Fibroblast of skin of back (primary cell): Measurements from ENCODE around the gene SSBP4.
A peak's percentile ranks its signal among the peaks of the same experiment; 100 is the strongest.
"Not testable (repeated sequence)": the region's sequence is repeated elsewhere in the genome, so short reads cannot be mapped to it uniquely, and the experiment has no call there.

Experiments used
- DNase-seq: peaks from one replicate; pipeline ENCODE4 v3.0.0-alpha.2; 2013

The SSBP4 gene

DNA sequence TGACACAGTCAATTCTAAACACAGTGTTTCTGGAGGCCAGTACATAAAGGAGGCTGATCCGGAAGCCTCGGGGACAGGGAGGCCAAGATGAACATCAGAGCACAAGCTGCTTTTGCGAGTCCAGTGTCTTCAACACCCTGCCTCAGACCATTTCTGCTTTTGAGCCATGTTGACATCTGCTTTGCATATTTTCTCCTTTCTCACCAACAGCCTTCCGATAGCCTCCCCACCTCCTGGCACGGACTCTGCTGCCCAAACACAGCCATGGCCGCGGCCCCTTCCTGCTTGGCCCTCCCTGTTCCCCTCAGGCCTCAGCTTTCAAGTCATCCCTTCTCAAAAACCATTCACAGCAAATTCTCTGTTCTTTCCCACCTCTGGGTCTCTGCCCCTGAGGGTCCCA is 25.4 kb upstream of the SSBP4 start:
- no peak for DNase-seq

DNA sequence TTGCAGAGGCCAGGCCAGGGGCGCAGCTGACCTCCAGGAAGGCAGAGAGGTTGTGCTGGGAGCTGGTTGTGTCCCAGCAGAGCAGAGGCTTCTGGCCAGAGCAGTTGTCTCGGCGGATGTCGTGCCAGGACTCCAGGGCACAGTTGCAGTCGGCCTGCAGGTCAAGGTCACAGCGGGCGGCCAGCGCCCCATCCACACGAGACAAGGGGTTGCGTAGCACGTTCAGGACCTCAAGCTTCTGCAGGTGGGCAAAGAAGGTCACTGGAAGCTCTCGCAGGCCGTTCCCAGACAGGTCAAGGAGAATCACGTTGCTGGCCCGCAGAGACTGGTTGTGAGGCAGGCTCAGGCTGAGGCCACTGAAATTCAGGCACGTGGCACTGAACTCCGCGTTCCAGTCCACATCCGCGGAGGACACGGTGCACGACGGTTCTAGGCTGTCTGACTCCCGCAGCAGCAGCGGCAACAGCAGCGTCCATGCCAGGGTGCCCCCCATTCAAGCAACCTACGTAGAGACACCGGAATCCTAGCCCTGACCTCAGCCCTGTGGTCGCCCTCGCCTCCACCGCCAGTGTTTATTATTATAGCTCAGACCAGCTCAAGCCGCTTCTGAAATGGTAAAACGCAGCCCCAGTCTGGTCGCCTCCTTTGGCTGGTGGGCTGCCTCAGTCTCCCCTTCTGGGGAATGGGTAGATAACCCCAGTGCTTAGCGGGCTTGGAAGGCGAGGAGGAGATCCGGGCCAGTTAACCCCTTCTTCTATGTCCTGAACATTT is 22.5 kb upstream of the SSBP4 start:
- DNase-seq: no peak

DNA sequence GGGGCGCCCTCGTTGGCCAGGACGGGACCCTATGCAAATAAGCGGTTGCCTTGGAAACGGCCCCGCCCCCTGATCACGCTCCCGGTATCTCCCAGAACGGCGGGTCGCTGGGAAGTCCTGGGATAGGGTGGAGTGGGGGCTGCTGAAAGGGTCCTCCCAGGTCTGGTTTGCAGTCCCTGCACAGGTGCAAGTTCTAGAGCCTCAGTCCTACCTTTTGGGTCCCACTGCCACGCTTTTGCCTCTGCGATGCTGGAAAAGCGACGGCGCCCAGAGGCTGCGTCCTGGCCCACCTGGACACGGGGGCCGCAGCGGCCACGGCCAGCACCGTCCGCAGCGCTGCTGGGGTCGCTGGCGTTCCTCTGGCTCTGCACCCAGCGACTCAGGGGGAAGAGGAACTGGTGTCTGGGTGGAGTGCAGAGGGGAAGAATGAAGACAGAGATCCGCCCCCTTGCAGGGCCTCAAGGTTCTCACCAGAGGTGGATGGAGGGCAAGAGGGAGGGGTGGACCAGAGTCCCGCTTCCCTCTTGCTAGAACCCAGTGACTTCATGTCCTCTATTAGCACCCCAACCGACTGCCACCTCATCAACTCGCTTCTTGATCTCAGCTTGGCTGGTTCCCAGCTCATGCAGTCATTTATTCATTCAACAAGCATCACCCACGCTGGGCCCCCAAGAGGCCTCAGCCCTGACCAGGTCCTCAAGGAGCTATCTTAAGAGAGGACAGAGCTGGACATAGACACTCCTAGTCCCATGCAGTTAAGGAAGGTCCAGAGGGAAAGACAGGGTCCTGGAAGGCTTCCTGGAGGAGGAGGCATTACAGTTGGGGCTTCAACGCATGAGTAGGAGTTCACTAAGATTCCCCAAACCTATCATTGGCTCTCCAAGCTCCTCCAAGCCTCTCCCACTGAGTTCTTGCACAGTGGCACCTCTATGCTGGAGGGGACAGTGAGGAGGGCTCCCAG is 21.7 kb upstream of the SSBP4 start, which contains the start of gene LRRC25:
Gene LRRC25, minus strand, starts transcription at position 381 of the 961 bp plus-strand sequence. CDS start 659 bp downstream, outside the sequence.
- DNase-seq: no peak

DNA sequence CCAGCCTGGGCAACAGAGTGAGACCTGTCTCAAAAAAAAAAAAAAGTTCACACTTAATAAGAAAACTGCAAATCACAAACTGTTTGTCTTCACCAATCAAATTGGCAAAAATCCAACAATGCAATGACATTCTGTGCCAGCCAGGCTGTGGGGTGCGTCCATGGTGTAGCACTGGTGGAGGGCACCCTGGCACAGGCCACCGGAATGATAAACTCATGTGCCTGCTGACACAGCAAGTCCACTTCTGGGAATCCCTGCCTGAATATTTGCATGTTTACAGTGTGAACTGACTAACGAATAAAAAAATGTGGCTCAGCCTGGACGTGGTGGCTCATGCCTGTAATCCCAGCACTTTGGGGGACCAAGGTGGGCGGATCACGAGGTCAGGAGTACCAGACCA is 20.2 kb upstream of the SSBP4 start:
- DNase-seq: peak; percentile 56

DNA sequence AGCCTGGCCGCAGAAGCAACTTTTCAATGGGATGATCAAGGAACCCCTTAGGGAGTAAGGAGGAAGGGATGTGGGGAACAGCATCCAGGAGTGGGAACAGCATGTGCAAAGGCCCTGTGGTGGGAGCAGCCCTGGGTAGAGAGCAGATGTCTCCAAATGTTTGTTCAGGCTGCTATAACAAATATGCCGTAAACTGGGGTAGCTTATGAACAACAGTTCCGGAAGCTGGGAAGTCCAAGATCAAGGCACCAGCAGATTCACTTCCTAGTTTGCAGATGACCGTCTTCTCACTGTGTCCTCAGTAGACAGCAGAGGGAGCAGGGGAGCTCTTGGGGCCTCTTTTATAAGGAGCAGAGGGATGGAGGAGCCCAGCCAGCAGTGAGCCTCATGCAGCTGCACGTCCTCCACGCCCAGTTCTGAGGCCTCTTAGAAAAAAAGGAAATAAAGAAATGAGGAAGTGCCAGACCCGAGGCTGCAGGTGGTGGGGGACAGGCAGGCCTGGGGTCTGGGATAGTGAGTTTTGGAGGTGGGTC is 17.6 kb upstream of the SSBP4 start:
- peak; percentile 72 for DNase-seq

DNA sequence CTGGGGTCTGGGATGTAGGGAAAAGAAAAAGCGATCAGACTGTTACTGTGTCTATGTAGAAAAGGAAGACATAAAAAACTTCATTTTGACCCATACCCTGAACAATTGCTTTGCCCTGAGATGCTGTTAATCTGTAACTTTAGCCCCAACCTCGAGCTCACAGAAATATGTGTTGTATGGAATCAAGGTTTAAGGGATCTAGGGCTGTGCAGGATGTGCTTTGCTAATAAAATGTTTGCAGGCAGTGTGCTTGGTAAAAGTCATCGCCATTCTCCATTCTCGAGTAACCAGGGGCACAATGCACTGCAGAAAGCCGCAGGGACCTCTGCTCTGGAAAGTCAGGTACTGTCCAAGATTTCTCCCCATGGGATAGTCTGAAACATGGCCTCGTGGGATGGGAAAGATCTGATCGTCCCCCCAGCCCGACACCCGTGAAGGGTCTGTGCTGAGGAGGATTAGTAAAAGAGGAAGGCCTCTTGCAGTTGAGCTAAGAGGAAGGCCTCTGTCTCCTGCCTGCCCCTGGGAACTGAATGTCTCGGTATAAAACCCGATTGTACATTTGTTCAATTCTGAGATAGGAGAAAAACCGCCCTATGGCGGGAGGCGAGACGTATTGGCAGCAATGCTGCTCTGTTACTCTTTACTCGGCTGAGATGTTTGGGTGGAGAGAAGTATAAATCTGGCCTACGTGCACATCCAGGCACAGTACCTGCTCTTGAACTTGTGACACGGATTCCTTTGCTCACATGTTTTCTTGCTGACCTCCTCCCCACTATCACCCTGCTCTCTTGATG is 16.5 kb upstream of the SSBP4 start:
- DNase-seq: not testable (repeated sequence)

DNA sequence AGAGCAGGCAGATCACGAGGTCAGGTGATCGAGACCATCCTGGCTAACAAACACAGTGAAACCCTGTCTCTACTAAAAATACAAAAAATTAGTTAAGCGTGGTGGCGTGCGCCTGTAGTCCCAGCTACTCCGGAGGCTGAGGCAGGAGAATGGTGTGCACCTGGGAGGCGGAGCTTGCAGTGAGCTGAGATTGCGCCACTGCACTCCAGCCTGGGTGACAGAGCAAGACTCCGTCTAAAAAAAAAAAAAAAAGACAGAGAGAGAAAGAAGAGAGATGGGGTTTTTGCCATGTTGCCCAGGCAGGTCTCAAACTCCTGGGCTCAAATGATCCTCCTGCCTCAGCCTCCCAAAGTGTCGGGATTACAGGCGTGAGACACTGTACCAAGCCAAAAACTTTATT is 13.4 kb upstream of the SSBP4 start:
- not testable (repeated sequence) for DNase-seq

DNA sequence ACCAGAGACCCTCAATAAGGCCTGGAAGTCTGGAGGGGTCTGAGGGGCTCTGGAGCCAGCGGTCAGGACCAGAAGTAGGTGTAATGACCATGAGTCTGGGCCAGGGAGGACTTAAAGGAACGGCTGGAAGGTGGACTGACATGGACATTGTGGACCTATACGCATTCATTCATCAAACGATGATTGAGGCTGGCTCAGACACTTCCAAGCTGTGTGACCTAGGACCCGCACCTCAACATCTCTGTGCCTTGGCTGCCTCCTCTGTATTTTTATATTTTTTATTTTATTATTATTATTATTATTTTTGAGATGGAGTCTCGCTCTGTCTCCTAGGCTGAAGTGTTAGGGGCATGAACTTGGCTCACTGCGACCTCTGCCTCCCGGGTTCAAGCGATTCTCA is 12.4 kb upstream of the SSBP4 start:
- no peak for DNase-seq

DNA sequence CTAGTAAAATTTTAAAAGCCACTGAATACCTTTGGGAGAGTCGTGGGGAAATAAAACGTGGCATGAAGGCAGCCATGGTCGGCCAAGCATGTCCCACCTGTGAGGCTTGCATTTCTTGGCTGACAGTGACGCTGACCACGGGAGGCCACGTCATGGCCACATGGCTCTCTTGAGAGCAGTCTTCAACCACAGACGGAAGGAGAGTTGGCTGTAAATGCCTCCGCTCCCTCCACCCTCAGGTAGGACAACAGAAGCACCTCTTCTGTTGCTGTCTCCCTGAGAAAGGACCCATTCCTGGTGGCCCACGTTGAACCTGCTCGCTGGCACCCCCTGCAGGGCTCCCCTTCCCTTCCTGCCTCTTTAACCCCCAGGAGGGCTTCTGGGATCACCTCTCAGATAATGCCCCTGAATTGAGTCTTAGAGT is 11.1 kb upstream of the SSBP4 start:
- no peak for DNase-seq

DNA sequence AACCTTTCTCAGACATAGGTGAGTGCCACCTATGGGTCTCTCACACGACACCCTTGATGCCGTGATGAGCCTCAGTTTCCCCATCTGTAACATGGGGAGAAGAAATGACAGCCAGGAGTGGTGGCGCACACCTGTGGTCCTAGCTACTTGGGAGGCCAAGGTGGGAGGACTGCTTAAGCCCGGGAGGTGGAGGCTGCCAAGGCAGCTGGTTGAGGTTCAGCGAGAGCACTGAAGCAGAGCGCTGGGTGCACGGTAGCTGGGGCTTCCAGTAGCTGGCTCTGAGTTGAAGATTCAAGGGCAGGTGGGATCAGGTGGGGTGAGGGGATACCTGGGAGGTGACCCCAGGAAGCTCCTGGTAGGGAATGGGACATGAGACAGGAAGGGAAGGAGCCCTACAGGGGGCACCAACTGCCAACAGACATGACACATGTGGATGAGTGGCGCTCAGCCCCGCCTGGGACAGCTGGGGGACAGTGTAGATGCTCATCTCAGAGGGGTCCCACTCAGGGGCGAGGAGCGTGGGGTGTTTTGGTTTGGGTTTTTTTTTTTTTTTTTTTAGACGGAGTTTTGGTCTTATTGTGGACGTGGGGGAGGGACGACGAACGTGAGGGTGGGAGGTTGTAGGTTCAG is 6.5 kb upstream of the SSBP4 start:
- DNase-seq: no peak

DNA sequence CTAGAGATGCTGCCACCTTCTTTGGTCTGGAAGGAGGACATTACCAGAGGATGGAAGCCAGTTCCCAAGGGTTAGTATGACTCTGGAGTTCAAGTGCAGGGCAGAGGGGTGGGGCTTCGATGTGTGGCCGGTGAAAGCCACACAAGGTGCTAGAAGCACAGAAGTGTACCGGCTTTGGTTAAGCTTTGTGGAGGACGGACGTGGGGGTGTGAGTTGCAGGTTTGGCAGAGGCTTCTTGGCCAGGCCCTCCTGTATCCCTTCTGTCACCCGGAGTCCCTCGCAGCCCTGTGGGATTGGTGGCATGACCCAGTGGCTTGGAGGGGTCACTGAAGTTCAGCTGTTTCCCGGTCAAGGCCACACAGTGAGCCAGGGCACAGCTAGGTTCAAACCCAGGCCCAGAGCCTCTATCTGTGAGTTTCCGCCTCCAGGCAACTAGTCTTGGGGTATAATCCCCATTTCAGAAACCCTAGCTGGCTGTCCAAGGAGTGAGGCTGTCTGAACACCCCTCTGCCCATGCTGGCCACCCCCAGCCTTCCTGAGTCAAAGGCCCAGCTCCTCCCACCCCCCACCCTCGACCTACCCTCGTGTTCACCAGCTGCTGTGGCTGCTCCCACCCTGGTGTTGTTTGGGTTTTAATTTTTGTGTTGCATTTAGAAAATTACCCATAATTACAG is 4.6 kb upstream of the SSBP4 start:
- DNase-seq: no peak

DNA sequence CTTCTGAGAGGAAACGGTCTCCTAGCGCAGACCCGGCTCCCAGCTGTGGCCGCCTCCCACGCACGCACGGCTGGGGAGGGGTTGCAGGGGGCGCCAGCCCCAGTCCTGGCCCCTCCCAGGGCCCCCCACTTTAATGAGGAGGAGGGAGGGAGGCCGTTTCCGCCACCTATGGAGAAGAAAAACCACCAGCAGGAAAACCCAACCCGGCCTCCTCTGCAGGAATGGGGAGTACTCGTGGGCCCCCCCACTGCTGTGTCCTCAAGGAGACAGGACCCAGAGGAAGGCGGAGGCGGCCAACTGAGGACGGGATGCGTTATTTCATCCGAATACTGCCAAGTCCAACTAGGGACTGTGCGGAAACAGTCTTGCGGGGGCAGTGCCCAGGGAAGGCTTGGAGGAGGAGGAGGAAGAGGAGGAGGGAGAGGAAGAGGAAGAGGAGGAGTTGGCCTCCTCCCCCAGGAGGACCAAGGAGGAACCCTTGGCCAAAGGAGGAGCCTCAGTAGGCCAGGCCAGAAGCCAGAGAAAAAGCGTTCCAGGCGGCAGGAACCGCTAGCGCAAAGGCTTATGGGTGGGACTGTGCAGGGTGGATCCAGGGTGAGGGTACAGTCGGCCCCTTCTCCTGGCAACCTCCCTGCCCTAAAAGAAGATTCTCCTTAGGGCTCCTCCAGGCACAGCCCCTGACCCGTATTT is 3.9 kb upstream of the SSBP4 start:
- DNase-seq: peak; percentile 78

DNA sequence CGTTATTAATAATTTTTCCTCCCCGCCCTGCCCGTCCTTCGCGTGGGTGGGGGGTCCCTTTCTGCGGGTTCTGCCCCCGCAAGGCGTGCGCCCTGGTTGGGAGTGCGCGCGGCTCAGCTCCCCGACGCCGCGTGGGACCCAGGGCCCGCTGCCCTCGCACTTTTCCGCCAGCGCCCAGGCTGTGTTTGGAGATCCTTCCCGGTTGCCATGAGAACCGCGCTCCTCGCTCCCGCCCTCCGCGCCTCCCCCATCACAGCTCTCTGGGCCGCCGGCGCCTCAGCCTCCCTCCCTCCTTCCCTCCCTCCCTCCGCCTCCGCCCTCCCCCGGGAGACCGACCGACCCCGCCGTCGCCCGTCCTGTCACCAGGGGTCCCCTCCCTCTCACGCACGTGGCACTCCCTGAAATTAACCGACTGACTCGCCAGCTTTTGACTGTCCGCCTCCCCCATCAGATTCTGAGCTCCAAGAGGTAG is 2.4 kb upstream of the SSBP4 start:
- peak; percentile 91 for DNase-seq

DNA sequence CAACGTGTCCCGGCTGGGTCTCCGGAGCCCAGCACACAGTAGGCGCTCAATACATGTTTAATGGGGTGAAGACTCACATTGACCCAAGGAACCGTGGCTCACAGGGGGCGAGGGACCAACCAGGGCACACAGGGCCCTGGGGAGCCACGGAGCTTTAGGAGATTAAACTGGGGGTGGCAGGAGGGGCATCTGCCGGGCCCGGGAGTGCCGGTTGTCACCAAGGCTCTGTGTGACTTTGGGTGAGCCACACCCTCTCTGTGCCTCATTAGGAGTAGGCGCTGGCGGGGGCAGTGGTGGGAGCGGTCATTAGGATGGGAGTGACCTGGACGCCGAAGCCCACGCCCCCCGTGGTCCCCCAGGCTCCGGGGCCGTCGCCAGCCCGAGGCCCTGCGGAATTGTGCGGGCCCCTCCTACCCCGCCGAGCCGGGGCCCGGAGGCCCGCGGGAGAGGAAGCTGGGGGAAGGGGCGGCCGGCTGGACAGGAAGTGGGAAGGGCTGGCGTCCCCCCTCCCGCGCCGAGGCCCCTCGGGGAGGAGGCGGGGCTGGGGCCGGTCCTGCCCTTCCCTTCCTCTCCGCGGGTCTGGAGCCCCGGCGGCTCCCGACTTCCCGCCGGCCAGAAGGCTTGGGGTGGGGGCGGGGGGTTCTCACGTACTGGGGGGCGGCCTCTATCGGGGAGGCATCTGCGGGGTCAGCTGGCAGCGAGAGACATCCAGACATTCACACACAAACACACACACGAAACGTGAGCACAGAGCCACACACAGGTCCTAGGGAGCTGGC is 1.8 kb upstream of the SSBP4 start:
- peak; percentile 90 for DNase-seq

DNA sequence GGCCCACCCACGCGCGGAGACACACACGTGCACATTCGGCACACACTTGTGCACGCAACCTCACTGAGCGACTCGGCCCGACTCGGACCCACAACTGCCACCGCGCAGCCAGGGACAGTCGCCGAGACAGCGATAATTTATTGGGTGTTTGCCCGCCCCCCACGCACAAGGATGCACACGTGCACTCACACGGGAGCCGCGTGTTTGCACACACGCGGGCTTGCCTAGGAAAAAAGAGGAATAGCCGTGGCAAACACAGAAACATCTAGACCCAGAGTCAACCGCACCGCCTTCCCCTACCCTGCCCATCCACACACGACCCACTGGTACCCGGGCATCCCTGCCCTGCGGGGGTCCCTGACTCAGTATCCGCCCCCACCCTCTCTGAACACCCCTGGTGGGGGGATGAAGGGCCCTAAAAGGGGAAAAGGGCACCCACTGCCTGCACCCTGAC is 1.1 kb upstream of the SSBP4 start:
- DNase-seq: no peak

DNA sequence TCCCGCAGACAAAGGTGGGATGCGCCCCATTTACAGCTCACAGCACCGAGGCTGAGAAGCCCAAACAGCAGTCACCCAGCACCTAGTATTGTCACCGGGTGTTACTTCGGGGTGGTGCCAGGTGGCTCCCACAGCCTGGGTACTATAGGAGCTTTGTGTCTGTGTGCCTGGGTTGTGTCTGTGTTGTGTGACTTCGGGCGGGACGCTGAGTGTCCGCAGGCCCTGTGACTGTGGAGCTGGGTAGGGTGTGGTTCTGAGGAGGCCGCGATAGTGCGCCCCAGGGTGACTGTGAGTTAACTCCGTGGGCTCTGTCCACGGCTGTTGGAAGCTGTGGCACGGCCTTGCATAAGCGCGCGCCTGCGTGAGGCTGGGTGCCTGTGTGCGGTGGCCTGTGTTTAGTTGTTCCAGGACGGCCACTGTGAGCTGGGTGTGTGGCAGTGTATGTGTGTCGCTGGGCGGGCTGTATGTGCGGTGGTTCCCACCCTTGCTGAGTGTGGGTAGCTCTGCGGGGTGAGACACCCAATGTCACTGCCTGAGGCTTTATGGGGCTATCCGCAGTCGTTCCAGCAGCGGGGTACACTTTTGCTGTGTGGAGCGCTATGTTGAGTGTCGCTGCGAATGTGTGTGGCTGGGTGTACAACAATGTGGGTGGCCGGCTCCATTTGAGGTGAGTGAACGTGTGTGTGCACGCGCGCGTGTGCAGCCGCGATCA is 559 bp upstream of the SSBP4 start:
- DNase-seq: peak; percentile 36

DNA sequence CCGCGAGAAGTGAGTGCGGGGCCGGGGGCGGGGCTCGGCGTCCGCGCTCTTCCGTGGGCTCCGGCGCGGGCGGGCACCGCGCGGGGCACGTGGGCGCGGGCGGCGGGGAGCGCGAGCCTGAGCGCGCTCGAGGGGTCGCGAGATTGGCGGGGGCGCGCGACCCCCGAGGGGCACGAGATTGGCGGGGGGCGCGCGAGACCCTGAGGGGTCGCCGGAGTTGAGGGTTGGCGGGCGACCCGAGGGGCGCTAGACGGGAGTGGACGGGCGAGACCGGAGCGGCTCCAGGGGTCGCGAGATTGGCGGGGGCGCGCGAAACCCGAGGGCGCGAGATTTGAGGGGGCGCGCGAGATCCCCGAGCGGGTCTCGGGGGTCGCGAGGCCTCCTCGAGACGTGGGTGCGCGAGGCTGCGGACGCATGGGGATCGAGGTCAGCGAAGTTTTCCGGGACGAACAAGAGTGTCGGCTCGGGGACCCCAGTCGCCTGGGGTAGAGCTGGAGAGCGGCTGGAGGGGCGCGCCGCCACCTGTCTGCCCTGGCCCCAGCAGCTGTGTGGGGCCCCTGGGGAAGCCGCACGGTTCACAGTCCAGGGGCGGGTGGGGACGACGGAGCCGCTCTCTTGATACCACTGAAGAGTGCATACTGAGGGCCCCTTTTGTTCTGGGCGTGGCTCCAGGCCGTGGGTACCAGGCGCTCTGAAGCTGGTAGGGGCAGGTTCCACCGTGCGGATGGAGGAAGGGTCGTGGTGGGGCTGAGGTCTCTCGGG is 682 bp downstream of the SSBP4 start:
- no peak for DNase-seq

DNA sequence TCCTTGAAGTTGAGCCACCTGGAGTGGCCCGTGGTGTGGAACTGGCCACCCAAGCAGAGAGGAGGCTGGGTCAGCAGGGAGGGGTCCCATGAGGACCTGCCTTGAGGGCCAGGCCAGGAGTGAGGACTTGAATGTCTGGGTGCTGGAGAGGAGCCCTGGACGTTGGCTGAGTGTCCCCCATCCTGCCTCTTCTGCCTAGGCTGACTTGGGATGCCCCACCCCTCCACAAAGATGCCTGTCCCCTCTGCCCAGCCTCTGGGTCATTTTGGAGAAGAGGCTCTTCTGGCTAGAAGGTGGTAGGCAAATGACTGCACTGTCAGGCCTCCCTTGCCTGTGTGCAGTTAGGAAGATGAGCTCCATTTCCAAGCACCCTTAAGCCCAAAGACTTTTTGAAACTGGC is 1.7 kb downstream of the SSBP4 start:
- DNase-seq: no peak
